Measurements from ENCODE around the gene IRF1.

Gene IRF1

GRCh38 chr5:132457371-132458225, 33.0 kb downstream of the IRF1 start:
- in situ Hi-C loops (cut with MboI; ENCODE audit: low sequenced_read_pairs, unreplicated experiment), result no loop called here
- no peak for DNase-seq (ENCODE audit: low spot score)
- no peak for TF ChIP-seq CTCF (IDR thresholded peaks at IDR 0.05; ENCODE audit: borderline replicate concordance, control extremely low read depth, extremely low read depth, insufficient read depth, missing control alignments)

GRCh38 chr5:132456987-132457361, 33.6 kb downstream of the IRF1 start:
- in situ Hi-C loops (cut with MboI; ENCODE audit: low sequenced_read_pairs, unreplicated experiment), result no loop called here
- no peak for TF ChIP-seq CTCF (IDR thresholded peaks at IDR 0.05; ENCODE audit: borderline replicate concordance, control extremely low read depth, extremely low read depth, insufficient read depth, missing control alignments)
- DNase-seq (ENCODE audit: low spot score), result no peak

GRCh38 chr5:132456296-132456986, 34.1 kb downstream of the IRF1 start:
- no peak for TF ChIP-seq CTCF (IDR thresholded peaks at IDR 0.05; ENCODE audit: borderline replicate concordance, control extremely low read depth, extremely low read depth, insufficient read depth, missing control alignments)
- DNase-seq (ENCODE audit: low spot score), result no peak
- in situ Hi-C loops (cut with MboI; ENCODE audit: low sequenced_read_pairs, unreplicated experiment), result no loop called here

GRCh38 chr5:132455614-132456115, 34.9 kb downstream of the IRF1 start:
- TF ChIP-seq CTCF (IDR thresholded peaks at IDR 0.05; ENCODE audit: borderline replicate concordance, control extremely low read depth, extremely low read depth, insufficient read depth, missing control alignments), result no peak
- in situ Hi-C loops (cut with MboI; ENCODE audit: low sequenced_read_pairs, unreplicated experiment), result no loop called here
- no peak for DNase-seq (ENCODE audit: low spot score)

GRCh38 chr5:132454361-132454760, 36.2 kb downstream of the IRF1 start:
- no peak for DNase-seq (ENCODE audit: low spot score)
- in situ Hi-C loops (cut with MboI; ENCODE audit: low sequenced_read_pairs, unreplicated experiment), result no loop called here
- no peak for TF ChIP-seq CTCF (IDR thresholded peaks at IDR 0.05; ENCODE audit: borderline replicate concordance, control extremely low read depth, extremely low read depth, insufficient read depth, missing control alignments)

GRCh38 chr5:132451387-132451786, 39.2 kb downstream of the IRF1 start:
- TF ChIP-seq CTCF (IDR thresholded peaks at IDR 0.05; ENCODE audit: borderline replicate concordance, control extremely low read depth, extremely low read depth, insufficient read depth, missing control alignments), result no peak
- no peak for DNase-seq (ENCODE audit: low spot score)
- in situ Hi-C loops (cut with MboI; ENCODE audit: low sequenced_read_pairs, unreplicated experiment), result no loop called here
